ENCODE measurements around the gene THBS2.
"Not testable (repeated sequence)": the region's sequence is repeated elsewhere in the genome, so short reads cannot be mapped to it uniquely, and the experiment has no call there.

THBS2 gene

GRCh38 chr6:169253337-169254238 is at the start of gene THBS2:
THBS2 (minus strand) TSS chr6:169253846; CDS start chr6:169250784, 3,062 bp downstream.
- DNase-seq: no peak

GRCh38 chr6:169302716-169303115 is 49.1 kb upstream of the THBS2 start:
- no peak for DNase-seq

GRCh38 chr6:169302255-169302654 is 48.6 kb upstream of the THBS2 start:
- no peak for DNase-seq

GRCh38 chr6:169300916-169301315 is 47.3 kb upstream of the THBS2 start:
- no peak for DNase-seq

- not testable (repeated sequence) for DNase-seq
Observed at GRCh38 chr6:169298626-169299025, 45.0 kb upstream of the THBS2 start.

GRCh38 chr6:169296622-169297021 is 43.0 kb upstream of the THBS2 start:
- DNase-seq: no peak

- DNase-seq: no peak
Observed at GRCh38 chr6:169296170-169296569, 42.5 kb upstream of the THBS2 start.

- DNase-seq: no peak
Observed at GRCh38 chr6:169293196-169293595, 39.5 kb upstream of the THBS2 start.

- no peak for DNase-seq
Observed at GRCh38 chr6:169292338-169293124, 38.9 kb upstream of the THBS2 start.

- DNase-seq: no peak
Observed at GRCh38 chr6:169291646-169292337, 38.1 kb upstream of the THBS2 start.

GRCh38 chr6:169291148-169291547 is 37.5 kb upstream of the THBS2 start:
- no peak for DNase-seq

- no peak for DNase-seq
Observed at GRCh38 chr6:169289619-169290339, 36.1 kb upstream of the THBS2 start.

- DNase-seq: no peak
Observed at GRCh38 chr6:169289257-169289618, 35.6 kb upstream of the THBS2 start.

- DNase-seq: no peak
Observed at GRCh38 chr6:169288591-169288990, 34.9 kb upstream of the THBS2 start.

GRCh38 chr6:169287675-169288074 is 34.0 kb upstream of the THBS2 start:
- no peak for DNase-seq

GRCh38 chr6:169286961-169287360 is 33.3 kb upstream of the THBS2 start:
- DNase-seq: no peak

- no peak for DNase-seq
Observed at GRCh38 chr6:169285165-169285564, 31.5 kb upstream of the THBS2 start.

- DNase-seq: no peak
Observed at GRCh38 chr6:169283924-169284323, 30.3 kb upstream of the THBS2 start.

- no peak for DNase-seq
Observed at GRCh38 chr6:169282043-169282442, 28.4 kb upstream of the THBS2 start.

- DNase-seq: no peak
Observed at GRCh38 chr6:169277619-169278018, 24.0 kb upstream of the THBS2 start.

GRCh38 chr6:169274781-169275180 is 21.1 kb upstream of the THBS2 start:
- DNase-seq: no peak

GRCh38 chr6:169273511-169273910 is 19.9 kb upstream of the THBS2 start:
- no peak for DNase-seq

- no peak for DNase-seq
Observed at GRCh38 chr6:169271877-169272216, 18.2 kb upstream of the THBS2 start.
